Small intestine (tissue), 7 donors: ENCODE results near the gene ADAP1. TPM values are rescaled to one million over a fixed set of nuclear protein-coding genes. Genes with fewer than 3 reads are reported as not detected.
"Not testable (repeated sequence)": the region's sequence is repeated elsewhere in the genome, so short reads cannot be mapped to it uniquely, and the experiment has no call there.

Experiments used
- DNase-seq, 2 donors: peaks; one replicate each; pipeline versions ENCODE4 v3.0.0 to v3.0.0-alpha.2; 2013
- FAIRE-seq: peaks from 2 replicates; lab custom pipeline; 2012; peaks lifted over from hg19 to GRCh38; lab: Jason Lieb, UNC
- H3K27ac ChIP-seq, 3 donors: one replicate each; pipeline ENCODE4 v1.5.1; 2013; ENCODE audit warnings: low read length in 2 of 3, mild to moderate bottlenecking in 2 of 3, control low read depth in 1 of 3, inconsistent platforms in 1 of 3, low read depth in 1 of 3, moderate library complexity in 1 of 3
- H3K27me3 ChIP-seq, 3 donors: one replicate each; pipeline ENCODE4 v1.6.1; 2013; ENCODE audit warnings: low read length in 3 of 3, inconsistent platforms in 1 of 3; ENCODE audit not compliant: control insufficient read depth in 3 of 3, insufficient read depth in 3 of 3
- H3K36me3 ChIP-seq, 3 donors: one replicate each; pipeline ENCODE4 v1.6.1; 2013; ENCODE audit warnings: low read length in 3 of 3, inconsistent platforms in 1 of 3, low read depth in 1 of 3, mild to moderate bottlenecking in 1 of 3, moderate library complexity in 1 of 3; ENCODE audit not compliant: control insufficient read depth in 3 of 3, insufficient read depth in 2 of 3
- H3K4me1 ChIP-seq, 3 donors: one replicate each; pipeline ENCODE4 v1.6.1; 2013; ENCODE audit warnings: low read length in 2 of 3, inconsistent platforms in 1 of 3, low read depth in 1 of 3, mild to moderate bottlenecking in 1 of 3, moderate library complexity in 1 of 3; ENCODE audit not compliant: control insufficient read depth in 3 of 3, insufficient read depth in 2 of 3
- H3K4me3 ChIP-seq, 3 donors: one replicate each; pipeline ENCODE4 v1.5.1; 2013; ENCODE audit warnings: low read length in 3 of 3, control low read depth in 1 of 3, inconsistent platforms in 1 of 3, low read depth in 1 of 3, mild to moderate bottlenecking in 1 of 3, moderate library complexity in 1 of 3
- H3K9me3 ChIP-seq, 2 donors: one replicate each; pipeline ENCODE4 v1.6.1; 2013; ENCODE audit warnings: low read depth in 1 of 2, low read length in 1 of 2; ENCODE audit not compliant: control insufficient read depth in 2 of 2, insufficient read depth in 1 of 2
- WGBS, 3 donors: extraction: QIAGEN DNeasy Blood & Tissue Kit; methylation state at CpG; one replicate each; pipeline ENCODE4 v1.1.7; 2013; 5-methylcytosine and 5-hydroxymethylcytosine counted together
- polyA plus RNA-seq, 4 donors: library from polyadenylated mRNA; stranded (reverse) in 3 of 4; unstranded in 1 of 4; fragments of 200-250 nt in 3 of 4; fragments of 120-200 nt in 1 of 4; gene quantifications; one replicate each; pipeline versions ENCODE4 v1.2.1 to v1.2.3, GENCODE V29; 2013
- donor health status: healthy with polysubstance abuse.
- donor health status: control.
- donor health status: control.
- donor health status: Bipolar disorder and iron deficiency.
- donor health status: healthy.

ADAP1 gene
- polyA plus RNA-seq, 4 donors, result 69.2 to 113 (median 86.7) TPM

- H3K27ac ChIP-seq, DNase-seq, FAIRE-seq, H3K27me3 ChIP-seq, H3K9me3 ChIP-seq, H3K4me3 ChIP-seq, H3K36me3 ChIP-seq: not testable (repeated sequence)
- H3K4me1 ChIP-seq, result peaks cover 0 to 20% (median 0%) of the 10 kb centered on the region in 3 donors
- WGBS, 3 donors, result 89 to 95% (median 89%) methylated on average over 10 of the region's 10 CpGs
These were observed 5.3 kb upstream of the ADAP1 start for GRCh38 chr7:959740-960139.

- H3K4me1 ChIP-seq, result peaks cover 0 to 15% (median 0%) of the 10 kb centered on the region in 3 donors
- H3K27ac ChIP-seq, result no peak overlapping the region
- no peaks in the 10 kb centered on the region for H3K36me3 ChIP-seq
- FAIRE-seq (no peak), DNase-seq (no peak)
- peaks cover 0 to 8% of the 10 kb centered on the region in 2 donors for H3K9me3 ChIP-seq
- H3K4me3 ChIP-seq, result no peak overlapping the region
- WGBS, 3 donors, result 81 to 88% (median 85%) methylated on average over 20 of the region's 20 CpGs
- no peaks in the 10 kb centered on the region for H3K27me3 ChIP-seq
These were observed 4.8 kb upstream of the ADAP1 start for GRCh38 chr7:959271-959670.

- DNase-seq, result no peak
- Histone ChIP-seq H3K36me3 (no peaks in the 10 kb centered on the region), H3K4me1 (peaks cover 0 to 7% (median 0%) of the 10 kb centered on the region in 3 donors), H3K4me3 (no peak overlapping the region), H3K9me3 (peaks cover 0 to 8% of the 10 kb centered on the region in 2 donors), H3K27ac (no peak overlapping the region), H3K27me3 (no peaks in the 10 kb centered on the region)
- WGBS, 3 donors, result 84 to 85% (median 85%) methylated on average over 34 to 36 of the region's 36 CpGs
- no peak for FAIRE-seq
These were observed 4.0 kb upstream of the ADAP1 start for GRCh38 chr7:958221-959200.

GRCh38 chr7:957418-958220 is 3.1 kb upstream of the ADAP1 start:
- H3K27me3 ChIP-seq, result no peaks in the 10 kb centered on the region
- FAIRE-seq (no peak), DNase-seq (no peak)
- peaks cover 0 to 2% (median 0%) of the 10 kb centered on the region in 3 donors for H3K36me3 ChIP-seq
- peaks cover 0 to 9% (median 0%) of the 10 kb centered on the region in 3 donors for H3K4me1 ChIP-seq
- H3K9me3 ChIP-seq, result peaks cover 0 to 7% of the 10 kb centered on the region in 2 donors
- WGBS, 3 donors, result 84 to 89% (median 86%) methylated on average over 29 to 32 of the region's 32 CpGs
- no peak overlapping the region for H3K27ac ChIP-seq
- no peak overlapping the region for H3K4me3 ChIP-seq

GRCh38 chr7:956031-956430 is 1.6 kb upstream of the ADAP1 start:
- no peaks in the 10 kb centered on the region for H3K9me3 ChIP-seq
- no peak overlapping the region for H3K4me3 ChIP-seq
- FAIRE-seq, result no peak
- 79 to 89% (median 81%) methylated on average over 10 of the region's 10 CpGs for WGBS, 3 donors
- no peak for DNase-seq
- peaks cover 0 to 15% (median 0%) of the 10 kb centered on the region in 3 donors for H3K4me1 ChIP-seq
- H3K36me3 ChIP-seq, result peaks cover 0 to 9% (median 0%) of the 10 kb centered on the region in 3 donors
- H3K27me3 ChIP-seq, result no peaks in the 10 kb centered on the region
- no peak overlapping the region for H3K27ac ChIP-seq

- WGBS, 3 donors, result 2 to 7% (median 4%) methylated on average over 43 to 78 of the region's 78 CpGs
- DNase-seq, result peak; percentile 87 to 90
- peaks cover 0 to 15% (median 2%) of the 10 kb centered on the region in 3 donors for H3K4me1 ChIP-seq
- H3K27ac ChIP-seq, result peak overlapping the region; percentile 60 to 94 (median 76)
- no peaks in the 10 kb centered on the region for H3K27me3 ChIP-seq
- H3K4me3 ChIP-seq, result peak overlapping the region; percentile 35 to 90 (median 63)
- H3K9me3 ChIP-seq, result no peaks in the 10 kb centered on the region
- no peak for FAIRE-seq
- H3K36me3 ChIP-seq, result peaks cover 0 to 23% (median 2%) of the 10 kb centered on the region in 3 donors
These were observed 743 bp downstream of the ADAP1 start for GRCh38 chr7:953547-954327.

- Histone ChIP-seq H3K9me3 (no peaks in the 10 kb centered on the region), H3K27ac (peak overlapping the region; percentile 60 to 94 (median 76)), H3K4me1 (peaks cover 0 to 16% (median 2%) of the 10 kb centered on the region in 3 donors), H3K27me3 (no peaks in the 10 kb centered on the region), H3K36me3 (peaks cover 0 to 32% (median 2%) of the 10 kb centered on the region in 3 donors), H3K4me3 (peak overlapping the region in 2 of 3 donors; percentile 35 to 90)
- FAIRE-seq, result no peak
- peak; percentile 35 to 50 for DNase-seq
- WGBS, 3 donors, result 49 to 71% (median 70%) methylated on average over 18 to 20 of the region's 20 CpGs
These were observed 1.7 kb downstream of the ADAP1 start for GRCh38 chr7:952548-953441.
